H9 (cell line): Measurements from ENCODE around the gene TTC39B. TPM values are rescaled to one million over a fixed set of nuclear protein-coding genes. Genes with fewer than 3 reads are reported as not detected.

Source experiments
- DNase-seq: peaks from one replicate; pipeline ENCODE4 v3.0.0-alpha.2; 2017
- H2AFZ ChIP-seq: one replicate; pipeline ENCODE4 v1.6.1; 2013; ENCODE audit warnings: mild to moderate bottlenecking, low read length, control low read depth, moderate library complexity
- H2AK5ac ChIP-seq: 2 replicates; pipeline ENCODE4 v1.6.1; 2013; ENCODE audit warnings: low read length, control low read depth, mixed read lengths; ENCODE audit not compliant: insufficient read length
- H2BK120ac ChIP-seq: one replicate; pipeline ENCODE4 v1.6.1; 2013; ENCODE audit warnings: low read depth, mild to moderate bottlenecking, low read length, control low read depth, inconsistent platforms; ENCODE audit not compliant: poor library complexity, severe bottlenecking
- H2BK12ac ChIP-seq: 2 replicates; pipeline ENCODE4 v1.6.1; 2013; ENCODE audit warnings: low read length, control low read depth, mixed read lengths, low read depth; ENCODE audit not compliant: insufficient read length
- H2BK15ac ChIP-seq: 2 replicates; pipeline ENCODE4 v1.6.1; 2013; ENCODE audit warnings: low read depth, low read length, control low read depth
- H2BK20ac ChIP-seq: one replicate; pipeline ENCODE4 v1.6.1; 2013; ENCODE audit warnings: low read depth, mild to moderate bottlenecking, low read length, control low read depth, inconsistent platforms; ENCODE audit not compliant: poor library complexity, severe bottlenecking
- H2BK5ac ChIP-seq: 2 replicates; pipeline ENCODE4 v1.6.1; 2013; ENCODE audit warnings: low read length, control low read depth, mixed read lengths; ENCODE audit not compliant: insufficient read length
- H3K14ac ChIP-seq: 2 replicates; pipeline ENCODE4 v1.6.1; 2013; ENCODE audit warnings: low read length, control low read depth; ENCODE audit not compliant: insufficient read depth
- H3K18ac ChIP-seq: 2 replicates; pipeline ENCODE4 v1.6.1; 2013; ENCODE audit warnings: low read depth, mild to moderate bottlenecking, mixed read lengths, low read length, control low read depth; ENCODE audit not compliant: insufficient read length
- H3K23ac ChIP-seq: 2 replicates; pipeline ENCODE4 v1.6.1; 2013; ENCODE audit warnings: low read length, control low read depth, mixed read lengths, low read depth; ENCODE audit not compliant: insufficient read length
- H3K23me2 ChIP-seq: 2 replicates; pipeline ENCODE4 v1.6.1; 2013; ENCODE audit warnings: low read depth, mild to moderate bottlenecking, mixed read lengths, low read length, control low read depth; ENCODE audit not compliant: insufficient read length, poor library complexity, severe bottlenecking
- H3K27ac ChIP-seq: 2 replicates; pipeline ENCODE4 v1.5.1; 2013; ENCODE audit warnings: low read length, control low read depth, mixed read lengths, low read depth; ENCODE audit not compliant: insufficient read length
- H3K27me3 ChIP-seq: 2 replicates; pipeline ENCODE4 v1.6.1; 2013; ENCODE audit warnings: low read length, control low read depth, inconsistent platforms; ENCODE audit not compliant: insufficient read depth
- H3K4ac ChIP-seq: 2 replicates; pipeline ENCODE4 v1.6.1; 2013; ENCODE audit warnings: low read depth, mild to moderate bottlenecking, control low read depth, inconsistent platforms, low read length, moderate library complexity
- H3K4me1 ChIP-seq: 2 replicates; pipeline ENCODE4 v1.6.1; 2013; ENCODE audit warnings: low read length, control low read depth, inconsistent platforms; ENCODE audit not compliant: insufficient read depth
- H3K4me2 ChIP-seq: 2 replicates; pipeline ENCODE4 v1.6.1; 2013; ENCODE audit warnings: low read length, control low read depth, mixed read lengths; ENCODE audit not compliant: insufficient read length, insufficient read depth
- H3K56ac ChIP-seq: 2 replicates; pipeline ENCODE4 v1.6.1; 2013; ENCODE audit warnings: low read depth, mild to moderate bottlenecking, mixed read lengths, low read length, control low read depth; ENCODE audit not compliant: insufficient read length
- H3K79me1 ChIP-seq: 2 replicates; pipeline ENCODE4 v1.6.1; 2013; ENCODE audit warnings: low read depth, mild to moderate bottlenecking, moderate library complexity, low read length, control low read depth, inconsistent platforms; ENCODE audit not compliant: insufficient read depth, poor library complexity, severe bottlenecking
- H3K79me2 ChIP-seq: 2 replicates; pipeline ENCODE4 v1.6.1; 2013; ENCODE audit warnings: low read length, control low read depth, inconsistent platforms; ENCODE audit not compliant: insufficient read depth
- H3K9ac ChIP-seq: 2 replicates; pipeline ENCODE4 v1.6.1; 2013; ENCODE audit warnings: low read length, control low read depth, mixed read lengths; ENCODE audit not compliant: insufficient read length; ENCODE audit errors: extremely low read depth
- H3K9me3 ChIP-seq: one replicate; pipeline ENCODE4 v1.6.1; 2013; ENCODE audit warnings: low read depth, low read length, inconsistent platforms; ENCODE audit not compliant: control insufficient read depth
- H3T11ph ChIP-seq: one replicate; pipeline ENCODE4 v1.6.1; 2013; ENCODE audit warnings: mild to moderate bottlenecking, low read length, control low read depth, inconsistent platforms
- H4K20me1 ChIP-seq: one replicate; pipeline ENCODE4 v1.6.1; 2013; ENCODE audit not compliant: control insufficient read depth, insufficient read length, insufficient read depth
- H4K5ac ChIP-seq: 2 replicates; pipeline ENCODE4 v1.6.1; 2013; ENCODE audit warnings: low read depth, mild to moderate bottlenecking, mixed read lengths, low read length, control low read depth; ENCODE audit not compliant: insufficient read length
- H4K8ac ChIP-seq: replicated peaks from 2 replicates; pipeline ENCODE4 v1.6.1; 2013; ENCODE audit warnings: low read length, control low read depth, mixed read lengths, low read depth; ENCODE audit not compliant: insufficient read length
- H4K91ac ChIP-seq: 2 replicates; pipeline ENCODE4 v1.6.1; 2013; ENCODE audit warnings: low read depth, mild to moderate bottlenecking, moderate library complexity, mixed read lengths, low read length, control low read depth; ENCODE audit not compliant: insufficient read length
- H3K27ac Mint-ChIP-seq, 3 experiments: 2 replicates in 2 of 3; 3 replicates in 1 of 3; pipeline ENCODE4 v1.8.0; 2020 to 2021; ENCODE audit warnings: mixed read lengths in 3 of 3, mild to moderate bottlenecking in 1 of 3, moderate library complexity in 1 of 3
- H3K27me3 Mint-ChIP-seq: 2 replicates; pipeline ENCODE4 v1.8.0; 2021; ENCODE audit warnings: low read depth, mild to moderate bottlenecking, moderate library complexity, mixed read lengths
- H3K36me3 Mint-ChIP-seq, 3 experiments: 2 replicates in 2 of 3; 3 replicates in 1 of 3; pipeline ENCODE4 v1.8.0; 2020 to 2021; ENCODE audit warnings: low read depth in 3 of 3, mixed read lengths in 3 of 3; ENCODE audit not compliant: insufficient read depth in 1 of 3
- H3K4me1 Mint-ChIP-seq, 2 experiments: 2 replicates each; pipeline ENCODE4 v1.8.0; 2020; ENCODE audit warnings: mixed read lengths in 2 of 2
- H3K4me3 Mint-ChIP-seq, 2 experiments: 2 replicates in 1 of 2; 3 replicates in 1 of 2; pipeline ENCODE4 v1.8.0; 2020 to 2021; ENCODE audit warnings: mild to moderate bottlenecking in 2 of 2, mixed read lengths in 2 of 2, moderate library complexity in 1 of 2
- H3K9me3 Mint-ChIP-seq, 2 experiments: 2 replicates in 1 of 2; 3 replicates in 1 of 2; pipeline ENCODE4 v1.8.0; 2020; ENCODE audit warnings: mild to moderate bottlenecking in 2 of 2, mixed read lengths in 2 of 2, moderate library complexity in 1 of 2
- CTCF ChIP-seq: fragments of 200-600 bp; sonication (generic); conservative IDR thresholded peaks from 3 replicates; pipeline ENCODE4 v1.8.0; 2021; ENCODE audit warnings: antibody characterized with exemption, mild to moderate bottlenecking
- WGBS: extraction: QIAGEN DNeasy Blood & Tissue Kit; methylation state at CpG from one replicate; pipeline ENCODE4 v1.1.7; 2013; ENCODE audit warnings: missing lambda C conversion rate, low lambda C conversion rate, mixed read lengths; ENCODE audit not compliant: insufficient read length; ENCODE audit errors: extremely low coverage; 5-methylcytosine and 5-hydroxymethylcytosine counted together
- total RNA-seq: library from RNA; stranded (reverse); gene quantifications from 2 replicates; pipeline ENCODE4 v1.2.1, GENCODE V29; 2021

Gene TTC39B
- total RNA-seq, 1 experiment from 2014 or later: 8.2 TPM

- Histone ChIP-seq H3K79me1 (no peaks in the 10 kb centered on the region), H2BK20ac (no peak overlapping the region), H3K27me3 (no peaks in the 10 kb centered on the region), H3K79me2 (no peaks in the 10 kb centered on the region), H3K27ac (no peak overlapping the region), H4K20me1 (no peaks in the 10 kb centered on the region), H2BK15ac (no peak overlapping the region), H3K4me2 (no peak overlapping the region), H2BK5ac (no peak overlapping the region), H2AFZ (no peak overlapping the region), H2BK120ac (no peak overlapping the region), H3K14ac (no peak overlapping the region), H4K91ac (no peak overlapping the region), H2AK5ac (no peak overlapping the region), H3K56ac (no peak overlapping the region), H2BK12ac (no peak overlapping the region), H3K4me1 (peaks cover 2% of the 10 kb centered on the region; the same call in 1 of the 2 replicates), H3K9ac (no peak overlapping the region), H3K9me3 (no peaks in the 10 kb centered on the region), H3K18ac (peak overlapping the region; percentile 60), H3K4ac (no peak overlapping the region), H4K5ac (no peak overlapping the region), H3K23ac (no peak overlapping the region), H4K8ac (no peak overlapping the region), H3K23me2 (no peaks in the 10 kb centered on the region), H3T11ph (no peak overlapping the region)
- Mint-ChIP-seq H3K4me3 (no peak overlapping the region; a peak in 2 of 5 replicates), H3K4me1 (peaks cover 32 to 35% of the 10 kb centered on the region in 2 experiments), H3K27me3 (peaks cover 8% of the 10 kb centered on the region), H3K27ac (peak overlapping the region; percentile 86 to 97 (median 93)), H3K9me3 (peaks cover 11 to 24% of the 10 kb centered on the region in 2 experiments; a peak in 4 of 5 replicates), H3K36me3 (peaks cover 6 to 15% (median 9%) of the 10 kb centered on the region in 3 experiments)
- DNase-seq: no peak
- TF ChIP-seq CTCF: no peak
- no CpG with 5 or more reads among the region's 6 CpGs for whole genome bisulfite sequencing
These were observed 48.7 kb upstream of the TTC39B start for GRCh38 chr9:15355669-15356068.
